ENCODE data around the gene CORT.

CORT gene

GRCh38 chr1:10495952-10496351 lies 46.1 kb downstream of the CORT start:
- H3K4me3 ChIP-seq (ENCODE audit: low read depth, low read length) = no peak overlapping the region

GRCh38 chr1:10497109-10497508 lies 47.3 kb downstream of the CORT start:
- peaks cover 14% of the 10 kb centered on the region for H3K36me3 ChIP-seq (replicated peaks)
- no peak for TF ChIP-seq CTCF (IDR thresholded peaks at IDR 0.05; ENCODE audit: low read depth, low read length, missing control alignments)
- no peak overlapping the region for H3K4me3 ChIP-seq (ENCODE audit: low read depth, low read length)
- in situ Hi-C loops (cut with HindIII; ENCODE audit: low pct_ligation_motif_present, low sequenced_read_pairs) = no loop called here
- no peak for DNase-seq
- H3K27ac ChIP-seq = no peak overlapping the region
- H3K27me3 ChIP-seq (replicated peaks) = no peaks in the 10 kb centered on the region

More at GRCh38 chr1:10495952-10496351, 46.1 kb downstream of the CORT start:
- DNase-seq = no peak
- TF ChIP-seq CTCF (IDR thresholded peaks at IDR 0.05; ENCODE audit: low read depth, low read length, missing control alignments) = no peak
- Histone ChIP-seq H3K36me3 (replicated peaks) (peaks cover 14% of the 10 kb centered on the region), H3K27me3 (replicated peaks) (no peaks in the 10 kb centered on the region), H3K27ac (no peak overlapping the region)
- in situ Hi-C loops (cut with HindIII; ENCODE audit: low pct_ligation_motif_present, low sequenced_read_pairs) = no loop called here

DNA sequence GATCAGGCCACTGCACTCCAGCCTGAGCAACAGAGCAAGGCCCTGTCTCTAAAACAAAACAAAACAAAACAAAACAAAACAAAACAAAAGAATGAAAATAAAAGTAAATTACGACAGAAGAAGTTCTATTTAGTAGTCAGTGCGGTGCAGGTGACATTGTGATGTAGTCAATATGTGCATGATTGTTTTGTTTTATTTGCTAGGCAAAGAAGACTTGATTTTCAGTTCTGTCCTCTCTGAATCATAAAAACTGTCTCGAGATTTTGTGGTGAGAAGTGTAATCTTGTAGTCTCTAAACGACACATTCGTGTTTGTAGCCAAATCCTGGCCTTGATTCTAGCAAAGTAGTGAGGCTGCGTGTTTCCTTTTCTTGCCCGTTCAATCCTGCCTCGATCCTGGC lies 48.4 kb downstream of the CORT start:
- no peak for TF ChIP-seq CTCF (IDR thresholded peaks at IDR 0.05; ENCODE audit: low read depth, low read length, missing control alignments)
- H3K27me3 ChIP-seq (replicated peaks) = no peaks in the 10 kb centered on the region
- no peak for DNase-seq
- in situ Hi-C loops (cut with HindIII; ENCODE audit: low pct_ligation_motif_present, low sequenced_read_pairs) = no loop called here
- peaks cover 14% of the 10 kb centered on the region for H3K36me3 ChIP-seq (replicated peaks)
- no peak overlapping the region for H3K27ac ChIP-seq
- no peak overlapping the region for H3K4me3 ChIP-seq (ENCODE audit: low read depth, low read length)
